Measurements from ENCODE around the gene SAMD10. TPM values are rescaled to one million over a fixed set of nuclear protein-coding genes. Genes with fewer than 3 reads are reported as not detected.

The SAMD10 gene
- total and polyA plus RNA-seq, 5 donors from 2014 or later = 5.9 to 14.3 (median 7.8) TPM

GRCh38 chr20:63950701-63951397 lies 28.6 kb downstream of the SAMD10 start:
- Mint-ChIP-seq H3K4me3 (peak overlapping the region in 1 of 4 donors; percentile 19), H3K4me1 (peaks cover 0 to 63% (median 34%) of the 10 kb centered on the region in 4 donors), H3K9me3 (peaks cover 0 to 2% (median 0%) of the 10 kb centered on the region in 7 donors), H3K27ac (peak overlapping the region in 1 of 3 donors; percentile 36), H3K36me3 (no peaks in the 10 kb centered on the region), H3K27me3 (no peaks in the 10 kb centered on the region)
- no peak overlapping the region for H3K4me3 ChIP-seq (ENCODE audit: low read depth, low read length)
- no peak overlapping the region for H3K27ac ChIP-seq (ENCODE audit: insufficient read depth, low read length, poor library complexity, severe bottlenecking)
- no peaks in the 10 kb centered on the region for H3K9me3 ChIP-seq (ENCODE audit: control insufficient read depth in 2 of 2, low read length in 2 of 2)
- ATAC-seq (ENCODE audit: low read depth in 2 of 2) (no peak), DNase-seq (no peak)
- peaks cover 51% of the 10 kb centered on the region for H3K4me1 ChIP-seq (ENCODE audit: control insufficient read depth, insufficient read depth, low read length, poor library complexity, severe bottlenecking)
- H3K36me3 ChIP-seq (ENCODE audit: control insufficient read depth, insufficient read depth, low read length) = peaks cover 5% of the 10 kb centered on the region
- no peaks in the 10 kb centered on the region for H3K27me3 ChIP-seq (ENCODE audit: control insufficient read depth, insufficient read depth, low read length)

- no peaks in the 10 kb centered on the region for H3K27me3 Mint-ChIP-seq
- peak in 2 of 3 donors; percentile 30 to 51 for DNase-seq
- H3K4me3 ChIP-seq (ENCODE audit: low read depth, low read length) = peak overlapping the region; percentile 55
Measured at GRCh38 chr20:63947638-63948456, 31.6 kb downstream of the SAMD10 start.

GRCh38 chr20:63946986-63947637 lies 32.3 kb downstream of the SAMD10 start:
- Histone ChIP-seq H3K9me3 (ENCODE audit: control insufficient read depth in 2 of 2, low read length in 2 of 2) (no peaks in the 10 kb centered on the region), H3K36me3 (ENCODE audit: control insufficient read depth, insufficient read depth, low read length) (peaks cover 25% of the 10 kb centered on the region), H3K4me1 (ENCODE audit: control insufficient read depth, insufficient read depth, low read length, poor library complexity, severe bottlenecking) (peaks cover 42% of the 10 kb centered on the region), H3K4me3 (ENCODE audit: low read depth, low read length) (no peak overlapping the region), H3K27me3 (ENCODE audit: control insufficient read depth, insufficient read depth, low read length) (no peaks in the 10 kb centered on the region), H3K27ac (ENCODE audit: insufficient read depth, low read length, poor library complexity, severe bottlenecking) (no peak overlapping the region)
- Mint-ChIP-seq H3K27ac (peak overlapping the region; percentile 26 to 79 (median 69)), H3K4me3 (peak overlapping the region; percentile 55 to 94 (median 84)), H3K27me3 (no peaks in the 10 kb centered on the region), H3K4me1 (peaks cover 0 to 50% (median 19%) of the 10 kb centered on the region in 4 donors), H3K36me3 (peaks cover 3% of the 10 kb centered on the region), H3K9me3 (peaks cover 0 to 2% (median 0%) of the 10 kb centered on the region in 7 donors)
- DNase-seq (no peak), ATAC-seq (ENCODE audit: low read depth in 2 of 2) (no peak)

More at GRCh38 chr20:63947638-63948456, 31.6 kb downstream of the SAMD10 start:
- H3K36me3 ChIP-seq (ENCODE audit: control insufficient read depth, insufficient read depth, low read length) = peaks cover 25% of the 10 kb centered on the region
- peak; percentile 27 to 39 for ATAC-seq (ENCODE audit: low read depth in 2 of 2)
- H3K27me3 ChIP-seq (ENCODE audit: control insufficient read depth, insufficient read depth, low read length) = no peaks in the 10 kb centered on the region
- peaks cover 0 to 2% (median 0%) of the 10 kb centered on the region in 7 donors for H3K9me3 Mint-ChIP-seq
- H3K36me3 Mint-ChIP-seq = peaks cover 3% of the 10 kb centered on the region
- peak overlapping the region; percentile 88 to 97 (median 92) for H3K4me3 Mint-ChIP-seq
- H3K4me1 ChIP-seq (ENCODE audit: control insufficient read depth, insufficient read depth, low read length, poor library complexity, severe bottlenecking) = peaks cover 35% of the 10 kb centered on the region
- peaks cover 0 to 49% (median 21%) of the 10 kb centered on the region in 4 donors for H3K4me1 Mint-ChIP-seq
- H3K27ac ChIP-seq (ENCODE audit: insufficient read depth, low read length, poor library complexity, severe bottlenecking) = peak overlapping the region; percentile 85
- no peaks in the 10 kb centered on the region for H3K9me3 ChIP-seq (ENCODE audit: control insufficient read depth in 2 of 2, low read length in 2 of 2)
- H3K27ac Mint-ChIP-seq = peak overlapping the region; percentile 95 to 96 (median 96)

- Histone ChIP-seq H3K27me3 (ENCODE audit: control insufficient read depth, insufficient read depth, low read length) (no peaks in the 10 kb centered on the region), H3K9me3 (ENCODE audit: control insufficient read depth in 2 of 2, low read length in 2 of 2) (no peaks in the 10 kb centered on the region), H3K4me1 (ENCODE audit: control insufficient read depth, insufficient read depth, low read length, poor library complexity, severe bottlenecking) (peaks cover 43% of the 10 kb centered on the region), H3K36me3 (ENCODE audit: control insufficient read depth, insufficient read depth, low read length) (peaks cover 25% of the 10 kb centered on the region), H3K27ac (ENCODE audit: insufficient read depth, low read length, poor library complexity, severe bottlenecking) (no peak overlapping the region), H3K4me3 (ENCODE audit: low read depth, low read length) (no peak overlapping the region)
- H3K27me3 Mint-ChIP-seq = no peaks in the 10 kb centered on the region
- peaks cover 0 to 54% (median 21%) of the 10 kb centered on the region in 4 donors for H3K4me1 Mint-ChIP-seq
- H3K9me3 Mint-ChIP-seq = peaks cover 0 to 2% (median 0%) of the 10 kb centered on the region in 7 donors
- peaks cover 3% of the 10 kb centered on the region for H3K36me3 Mint-ChIP-seq
- H3K4me3 Mint-ChIP-seq = peak overlapping the region in 2 of 4 donors; percentile 79 to 88
- ATAC-seq (ENCODE audit: low read depth in 2 of 2) (no peak), DNase-seq (no peak)
- no peak overlapping the region for H3K27ac Mint-ChIP-seq
Measured at GRCh38 chr20:63945921-63946920, 33.2 kb downstream of the SAMD10 start.

GRCh38 chr20:63945031-63945658 lies 34.3 kb downstream of the SAMD10 start:
- Mint-ChIP-seq H3K27me3 (no peaks in the 10 kb centered on the region), H3K36me3 (peaks cover 3% of the 10 kb centered on the region), H3K4me3 (peak overlapping the region in 2 of 4 donors; percentile 51 to 52), H3K27ac (no peak overlapping the region), H3K4me1 (peaks cover 0 to 56% (median 21%) of the 10 kb centered on the region in 4 donors), H3K9me3 (peaks cover 0 to 2% (median 0%) of the 10 kb centered on the region in 7 donors)
- no peaks in the 10 kb centered on the region for H3K9me3 ChIP-seq (ENCODE audit: control insufficient read depth in 2 of 2, low read length in 2 of 2)
- H3K27me3 ChIP-seq (ENCODE audit: control insufficient read depth, insufficient read depth, low read length) = no peaks in the 10 kb centered on the region
- ATAC-seq (ENCODE audit: low read depth in 2 of 2) (no peak), DNase-seq (no peak)
- peaks cover 43% of the 10 kb centered on the region for H3K4me1 ChIP-seq (ENCODE audit: control insufficient read depth, insufficient read depth, low read length, poor library complexity, severe bottlenecking)
- H3K4me3 ChIP-seq (ENCODE audit: low read depth, low read length) = no peak overlapping the region
- peaks cover 33% of the 10 kb centered on the region for H3K36me3 ChIP-seq (ENCODE audit: control insufficient read depth, insufficient read depth, low read length)
- H3K27ac ChIP-seq (ENCODE audit: insufficient read depth, low read length, poor library complexity, severe bottlenecking) = no peak overlapping the region

- Mint-ChIP-seq H3K27ac (peak overlapping the region in 1 of 3 donors; percentile 31), H3K4me3 (peak overlapping the region in 1 of 4 donors; percentile 52), H3K27me3 (no peaks in the 10 kb centered on the region), H3K4me1 (peaks cover 0 to 48% (median 21%) of the 10 kb centered on the region in 4 donors), H3K9me3 (peaks cover 0 to 2% (median 0%) of the 10 kb centered on the region in 7 donors), H3K36me3 (peaks cover 3% of the 10 kb centered on the region)
- no peak overlapping the region for H3K27ac ChIP-seq (ENCODE audit: insufficient read depth, low read length, poor library complexity, severe bottlenecking)
- no peaks in the 10 kb centered on the region for H3K27me3 ChIP-seq (ENCODE audit: control insufficient read depth, insufficient read depth, low read length)
- DNase-seq (no peak), ATAC-seq (ENCODE audit: low read depth in 2 of 2) (no peak)
- H3K4me3 ChIP-seq (ENCODE audit: low read depth, low read length) = no peak overlapping the region
- peaks cover 35% of the 10 kb centered on the region for H3K36me3 ChIP-seq (ENCODE audit: control insufficient read depth, insufficient read depth, low read length)
- H3K4me1 ChIP-seq (ENCODE audit: control insufficient read depth, insufficient read depth, low read length, poor library complexity, severe bottlenecking) = peaks cover 35% of the 10 kb centered on the region
- H3K9me3 ChIP-seq (ENCODE audit: control insufficient read depth in 2 of 2, low read length in 2 of 2) = no peaks in the 10 kb centered on the region
Measured at GRCh38 chr20:63944078-63944941, 35.1 kb downstream of the SAMD10 start.

Data from CD4-positive, CD25-positive, alpha-beta regulatory T cell (primary cell).